Measurements from ENCODE around the gene VTCN1. TPM values are rescaled to one million over a fixed set of nuclear protein-coding genes. Genes with fewer than 3 reads are reported as not detected.

VTCN1 gene
- total and polyA plus RNA-seq, 8 donors, result 0.48 to 3.2 (median 0.65) TPM; not detected in 4

DNA sequence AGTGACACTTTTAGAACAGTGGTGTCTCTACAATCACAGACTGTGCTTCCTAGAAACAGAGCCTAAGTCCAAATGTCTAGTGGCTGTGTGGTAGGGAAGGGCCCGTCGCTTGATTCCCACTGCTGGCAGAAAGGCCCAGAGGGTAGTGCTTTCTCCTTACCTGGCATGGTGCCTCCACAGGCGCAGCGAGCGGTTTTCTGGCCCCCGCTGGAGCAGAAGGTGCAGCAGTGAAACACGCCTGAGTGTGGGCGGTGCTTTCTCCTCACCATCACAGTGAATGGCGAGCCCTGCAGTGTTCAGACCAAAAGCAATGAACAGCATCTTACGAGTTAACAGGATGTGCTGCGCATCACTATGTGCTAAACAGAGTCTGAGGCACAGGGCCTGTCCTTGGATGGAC is 97.5 kb downstream of the VTCN1 start:
- 93 to 97% (median 95%) methylated on average over 11 of the region's 11 CpGs for WGBS, 5 donors
- intact Hi-C loops (cut with DNase I; ENCODE audit: low total_unique reads), result no loop called here

DNA sequence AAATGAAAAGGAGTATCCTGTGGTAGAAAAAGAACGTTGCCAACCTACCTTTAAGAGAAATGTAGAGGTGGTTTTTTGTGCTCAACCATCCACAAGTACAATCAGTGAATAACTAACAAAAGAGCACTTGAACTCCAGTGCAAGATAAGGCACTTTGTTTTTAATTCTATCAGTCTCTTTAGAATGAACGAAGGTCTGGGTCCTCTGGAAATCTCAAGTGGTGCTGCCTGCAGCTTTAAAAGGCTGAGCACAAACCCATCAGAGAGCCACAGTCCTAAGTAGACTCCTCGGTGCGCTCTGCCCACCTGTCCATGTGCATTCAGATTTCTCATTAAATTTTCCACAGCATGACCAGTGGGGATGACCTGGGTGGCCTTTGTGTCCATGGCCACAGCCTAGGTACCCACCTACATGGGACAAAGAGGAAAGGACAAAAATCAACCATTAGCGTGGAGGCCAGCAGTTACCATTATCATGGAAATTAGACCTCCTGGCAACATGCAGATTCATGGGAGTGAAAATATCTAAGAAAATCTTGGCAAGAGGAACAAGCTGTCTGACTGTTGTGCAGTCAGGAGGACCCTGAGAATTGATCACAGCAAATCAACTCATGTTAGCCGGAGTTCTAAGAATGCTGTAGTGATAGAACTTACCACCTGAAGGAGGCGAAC is 98.5 kb downstream of the VTCN1 start:
- intact Hi-C loops (cut with DNase I; ENCODE audit: low total_unique reads), result no loop called here
- H3K9me3 ChIP-seq, result no peaks in the 10 kb centered on the region
- TF ChIP-seq, protein P1, sequence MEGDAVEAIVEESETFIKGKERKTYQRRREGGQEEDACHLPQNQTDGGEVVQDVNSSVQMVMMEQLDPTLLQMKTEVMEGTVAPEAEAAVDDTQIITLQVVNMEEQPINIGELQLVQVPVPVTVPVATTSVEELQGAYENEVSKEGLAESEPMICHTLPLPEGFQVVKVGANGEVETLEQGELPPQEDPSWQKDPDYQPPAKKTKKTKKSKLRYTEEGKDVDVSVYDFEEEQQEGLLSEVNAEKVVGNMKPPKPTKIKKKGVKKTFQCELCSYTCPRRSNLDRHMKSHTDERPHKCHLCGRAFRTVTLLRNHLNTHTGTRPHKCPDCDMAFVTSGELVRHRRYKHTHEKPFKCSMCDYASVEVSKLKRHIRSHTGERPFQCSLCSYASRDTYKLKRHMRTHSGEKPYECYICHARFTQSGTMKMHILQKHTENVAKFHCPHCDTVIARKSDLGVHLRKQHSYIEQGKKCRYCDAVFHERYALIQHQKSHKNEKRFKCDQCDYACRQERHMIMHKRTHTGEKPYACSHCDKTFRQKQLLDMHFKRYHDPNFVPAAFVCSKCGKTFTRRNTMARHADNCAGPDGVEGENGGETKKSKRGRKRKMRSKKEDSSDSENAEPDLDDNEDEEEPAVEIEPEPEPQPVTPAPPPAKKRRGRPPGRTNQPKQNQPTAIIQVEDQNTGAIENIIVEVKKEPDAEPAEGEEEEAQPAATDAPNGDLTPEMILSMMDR (IDR thresholded peaks at IDR 0.05), result no peak
- TF ChIP-seq POLR2A (IDR thresholded peaks at IDR 0.05) (no peak), POLR2AphosphoS5 (IDR thresholded peaks at IDR 0.05) (no peak), EP300 (IDR thresholded peaks at IDR 0.05) (no peak)
- WGBS, 5 donors, result 69 to 77% (median 75%) methylated on average over 7 of the region's 7 CpGs
- H3K4me1 ChIP-seq, result peaks cover 0 to under 1% (median 0%) of the 10 kb centered on the region in 4 donors
- H3K27me3 ChIP-seq, result no peaks in the 10 kb centered on the region
- H3K27ac ChIP-seq, result no peak overlapping the region
- H3K4me3 ChIP-seq, result no peak overlapping the region
- no peak for DNase-seq
- peaks cover 0 to 79% (median 58%) of the 10 kb centered on the region in 4 donors for H3K36me3 ChIP-seq

More for the DNA sequence above, 97.5 kb downstream of the VTCN1 start:
- peaks cover 0 to 6% (median 5%) of the 10 kb centered on the region in 4 donors for H3K4me1 ChIP-seq
- TF ChIP-seq, protein P1 (IDR thresholded peaks at IDR 0.05), result no peak
- no peak for TF ChIP-seq EP300 (IDR thresholded peaks at IDR 0.05)
- TF ChIP-seq POLR2AphosphoS5 (IDR thresholded peaks at IDR 0.05), result no peak
- TF ChIP-seq POLR2A (IDR thresholded peaks at IDR 0.05), result no peak
- H3K27me3 ChIP-seq, result no peaks in the 10 kb centered on the region
- H3K27ac ChIP-seq, result no peak overlapping the region
- H3K9me3 ChIP-seq, result no peaks in the 10 kb centered on the region
- no peak for DNase-seq
- H3K36me3 ChIP-seq, result peaks cover 0 to 75% (median 57%) of the 10 kb centered on the region in 4 donors
- H3K4me3 ChIP-seq, result no peak overlapping the region

DNA sequence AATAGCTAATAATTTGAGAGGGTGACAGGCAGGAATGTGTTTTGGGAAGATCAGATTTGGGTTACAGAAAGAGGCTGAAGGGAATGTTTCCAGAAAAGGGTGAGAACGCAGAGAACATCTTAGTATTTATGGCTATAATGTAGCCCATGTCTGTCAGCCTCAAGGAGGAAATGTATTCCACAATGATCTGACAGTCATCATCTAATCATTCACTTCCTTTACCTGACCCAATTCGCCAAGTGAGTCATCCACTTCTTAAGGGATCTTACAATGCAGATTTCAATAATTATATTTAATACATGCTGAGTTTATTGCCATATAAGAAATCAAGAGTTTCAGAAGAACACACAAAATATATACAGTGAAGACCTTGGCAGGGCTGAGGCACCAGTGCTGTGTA is 100.0 kb downstream of the VTCN1 start:
- 79 to 90% (median 87%) methylated on average over 2 of the region's 2 CpGs for WGBS, 5 donors
- Histone ChIP-seq H3K27me3 (no peaks in the 10 kb centered on the region), H3K4me3 (no peak overlapping the region), H3K27ac (no peak overlapping the region), H3K9me3 (no peaks in the 10 kb centered on the region), H3K4me1 (no peaks in the 10 kb centered on the region), H3K36me3 (peaks cover 0 to 77% (median 63%) of the 10 kb centered on the region in 4 donors)
- DNase-seq, result no peak
- TF ChIP-seq, protein P1 (IDR thresholded peaks at IDR 0.05), result no peak
- TF ChIP-seq POLR2AphosphoS5 (IDR thresholded peaks at IDR 0.05) (no peak), POLR2A (IDR thresholded peaks at IDR 0.05) (no peak), EP300 (IDR thresholded peaks at IDR 0.05) (no peak)
- intact Hi-C loops (cut with DNase I; ENCODE audit: low total_unique reads), result no loop called here

DNA sequence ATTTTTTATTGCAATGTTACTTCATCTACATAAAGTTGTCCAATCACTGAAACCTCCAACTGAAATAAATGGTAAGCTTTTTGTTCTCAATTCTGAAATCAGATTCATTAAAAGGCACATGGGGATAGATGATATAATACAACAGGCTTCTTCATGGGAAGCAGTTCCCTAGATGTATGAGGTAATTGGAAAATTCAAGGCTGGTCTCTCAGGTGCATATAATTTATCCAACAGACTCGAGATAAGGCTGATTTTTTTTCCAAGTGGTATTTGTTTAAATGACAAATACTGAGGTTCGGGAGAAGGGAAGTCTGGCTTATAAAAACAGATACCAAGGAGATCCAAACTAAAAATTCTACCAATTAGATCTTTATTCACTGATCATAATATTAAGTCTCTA is 103.4 kb downstream of the VTCN1 start:
- no peak for DNase-seq
- intact Hi-C loops (cut with DNase I; ENCODE audit: low total_unique reads), result no loop called here
- TF ChIP-seq, protein P1 (IDR thresholded peaks at IDR 0.05), result no peak
- TF ChIP-seq POLR2A (IDR thresholded peaks at IDR 0.05) (no peak), EP300 (IDR thresholded peaks at IDR 0.05) (no peak), POLR2AphosphoS5 (IDR thresholded peaks at IDR 0.05) (no peak)
- WGBS, 5 donors, result 25 to 55% (median 51%) methylated on average over 2 of the region's 2 CpGs
- no peaks in the 10 kb centered on the region for H3K9me3 ChIP-seq
- no peaks in the 10 kb centered on the region for H3K4me1 ChIP-seq
- H3K27me3 ChIP-seq, result no peaks in the 10 kb centered on the region
- no peak overlapping the region for H3K4me3 ChIP-seq
- H3K36me3 ChIP-seq, result peaks cover 0 to 63% (median 49%) of the 10 kb centered on the region in 4 donors
- H3K27ac ChIP-seq, result no peak overlapping the region
